Eye (tissue), 1 donor: ENCODE results near the gene DOCK9.

ENCODE experiments used
- DNase-seq: peaks from one replicate; pipeline ENCODE4 v3.0.0-alpha.2; 2015

The DOCK9 gene, protein sequence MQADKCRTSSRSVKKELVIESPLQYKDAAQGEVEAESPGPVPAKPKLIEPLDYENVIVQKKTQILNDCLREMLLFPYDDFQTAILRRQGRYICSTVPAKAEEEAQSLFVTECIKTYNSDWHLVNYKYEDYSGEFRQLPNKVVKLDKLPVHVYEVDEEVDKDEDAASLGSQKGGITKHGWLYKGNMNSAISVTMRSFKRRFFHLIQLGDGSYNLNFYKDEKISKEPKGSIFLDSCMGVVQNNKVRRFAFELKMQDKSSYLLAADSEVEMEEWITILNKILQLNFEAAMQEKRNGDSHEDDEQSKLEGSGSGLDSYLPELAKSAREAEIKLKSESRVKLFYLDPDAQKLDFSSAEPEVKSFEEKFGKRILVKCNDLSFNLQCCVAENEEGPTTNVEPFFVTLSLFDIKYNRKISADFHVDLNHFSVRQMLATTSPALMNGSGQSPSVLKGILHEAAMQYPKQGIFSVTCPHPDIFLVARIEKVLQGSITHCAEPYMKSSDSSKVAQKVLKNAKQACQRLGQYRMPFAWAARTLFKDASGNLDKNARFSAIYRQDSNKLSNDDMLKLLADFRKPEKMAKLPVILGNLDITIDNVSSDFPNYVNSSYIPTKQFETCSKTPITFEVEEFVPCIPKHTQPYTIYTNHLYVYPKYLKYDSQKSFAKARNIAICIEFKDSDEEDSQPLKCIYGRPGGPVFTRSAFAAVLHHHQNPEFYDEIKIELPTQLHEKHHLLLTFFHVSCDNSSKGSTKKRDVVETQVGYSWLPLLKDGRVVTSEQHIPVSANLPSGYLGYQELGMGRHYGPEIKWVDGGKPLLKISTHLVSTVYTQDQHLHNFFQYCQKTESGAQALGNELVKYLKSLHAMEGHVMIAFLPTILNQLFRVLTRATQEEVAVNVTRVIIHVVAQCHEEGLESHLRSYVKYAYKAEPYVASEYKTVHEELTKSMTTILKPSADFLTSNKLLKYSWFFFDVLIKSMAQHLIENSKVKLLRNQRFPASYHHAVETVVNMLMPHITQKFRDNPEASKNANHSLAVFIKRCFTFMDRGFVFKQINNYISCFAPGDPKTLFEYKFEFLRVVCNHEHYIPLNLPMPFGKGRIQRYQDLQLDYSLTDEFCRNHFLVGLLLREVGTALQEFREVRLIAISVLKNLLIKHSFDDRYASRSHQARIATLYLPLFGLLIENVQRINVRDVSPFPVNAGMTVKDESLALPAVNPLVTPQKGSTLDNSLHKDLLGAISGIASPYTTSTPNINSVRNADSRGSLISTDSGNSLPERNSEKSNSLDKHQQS (N-terminal part only)

DNA sequence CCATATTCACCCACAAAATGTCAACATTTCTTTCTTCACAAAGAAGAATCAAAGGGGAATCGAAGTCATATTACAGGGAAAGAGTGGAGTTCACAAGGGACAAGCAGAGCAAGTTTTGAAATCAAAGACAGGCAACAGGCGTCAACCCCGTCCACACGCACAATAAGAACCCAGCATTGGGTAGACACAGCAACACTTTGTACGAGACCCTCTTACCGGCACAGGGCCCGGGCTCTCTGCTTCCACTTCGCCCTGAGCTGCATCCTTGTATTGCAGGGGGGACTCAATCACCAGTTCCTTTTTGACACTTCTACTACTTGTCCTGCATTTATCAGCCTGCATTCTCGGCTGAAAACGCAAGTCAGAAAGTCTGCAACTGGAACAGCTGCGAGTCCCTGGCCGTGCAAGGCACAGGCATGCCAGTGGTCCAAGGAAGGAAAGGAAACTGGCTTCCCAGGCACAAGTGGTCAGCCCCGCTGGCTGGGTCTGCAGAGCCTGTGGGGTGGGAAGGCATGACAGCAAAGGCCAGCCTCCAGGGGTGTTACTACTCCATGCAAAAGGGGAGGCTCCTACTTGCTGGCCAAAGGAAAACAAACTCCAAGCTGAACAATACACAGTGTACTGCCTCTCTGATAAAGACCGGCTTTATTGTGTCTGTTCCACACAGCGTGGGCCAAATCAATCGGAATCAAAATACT lies at the start of gene DOCK9:
Gene DOCK9 (minus strand): TSS at position 497 of the 698 bp plus-strand sequence. CDS start 155 bp downstream, at position 342.
- peak; percentile 64 for DNase-seq

DNA sequence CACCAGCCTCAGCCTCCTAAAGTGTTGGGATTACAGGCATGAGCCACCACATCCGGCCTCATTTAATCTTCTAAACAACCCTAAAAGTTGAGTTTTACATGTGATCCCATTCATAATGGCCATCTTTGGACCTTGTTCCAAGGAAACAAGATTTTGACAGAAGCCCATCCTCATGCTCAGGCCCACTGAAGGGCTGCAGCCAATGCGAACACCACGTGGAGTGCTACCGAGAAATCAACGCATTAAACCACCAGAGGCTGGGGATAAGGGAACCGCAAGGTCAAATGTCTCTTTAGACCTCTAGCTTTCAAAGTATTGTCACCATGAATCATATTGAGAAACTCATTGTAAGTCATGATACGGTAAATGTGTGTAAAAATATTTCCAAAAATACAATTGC lies 49.4 kb upstream of the DOCK9 start:
- DNase-seq, result no peak

DNA sequence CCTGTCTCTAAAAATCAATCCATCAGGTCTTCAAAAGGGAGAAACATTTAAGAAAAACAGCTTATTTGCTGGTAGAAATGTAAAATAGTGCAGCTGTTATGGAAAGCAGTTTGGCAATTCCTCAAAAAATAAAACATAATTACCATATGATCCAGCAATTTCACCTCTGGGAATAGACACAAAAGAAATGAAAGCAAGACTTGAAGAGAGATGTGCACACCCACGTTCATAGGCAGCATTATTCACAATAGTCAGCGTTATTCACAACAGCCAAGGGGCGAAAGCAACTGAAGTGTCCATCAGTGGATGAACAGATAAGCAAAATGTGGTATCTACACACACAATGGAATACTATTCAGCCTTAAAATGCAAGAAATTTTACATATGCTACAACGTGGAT lies 45.1 kb upstream of the DOCK9 start:
- DNase-seq, result no peak

DNA sequence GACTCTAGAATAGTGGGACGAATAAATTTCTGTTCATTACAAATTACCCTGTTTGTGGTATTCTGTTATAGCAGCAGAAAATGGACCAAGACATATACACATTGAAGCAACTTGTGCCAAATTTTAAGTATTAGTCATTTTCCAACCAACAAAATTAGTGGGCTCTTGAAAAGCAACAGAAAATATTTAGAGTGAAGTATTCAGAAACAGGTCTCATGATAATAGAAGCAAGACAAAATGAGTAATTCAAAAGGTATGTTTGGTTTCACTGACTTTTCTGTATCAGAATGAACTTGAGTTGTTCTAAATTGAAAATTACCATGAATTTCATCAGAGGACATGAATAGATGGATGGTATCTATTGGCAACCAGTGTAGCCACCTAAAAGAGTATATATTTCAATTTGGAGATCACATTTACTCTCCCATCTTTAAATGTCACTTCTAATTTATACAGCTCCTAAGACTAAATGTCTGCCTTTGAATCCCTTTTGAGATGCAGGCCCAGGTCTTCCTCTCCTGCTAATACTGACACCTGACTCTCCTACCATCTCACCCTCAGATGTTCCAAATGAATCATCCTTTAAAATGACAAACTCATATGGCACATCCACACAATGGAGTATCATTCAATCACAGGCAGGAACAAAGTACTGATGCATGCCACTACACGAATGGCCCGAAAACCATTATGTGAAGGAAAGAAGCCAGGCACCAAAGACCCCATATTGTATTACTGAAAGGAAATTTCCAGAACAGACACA lies 40.7 kb upstream of the DOCK9 start:
- DNase-seq, result no peak

DNA sequence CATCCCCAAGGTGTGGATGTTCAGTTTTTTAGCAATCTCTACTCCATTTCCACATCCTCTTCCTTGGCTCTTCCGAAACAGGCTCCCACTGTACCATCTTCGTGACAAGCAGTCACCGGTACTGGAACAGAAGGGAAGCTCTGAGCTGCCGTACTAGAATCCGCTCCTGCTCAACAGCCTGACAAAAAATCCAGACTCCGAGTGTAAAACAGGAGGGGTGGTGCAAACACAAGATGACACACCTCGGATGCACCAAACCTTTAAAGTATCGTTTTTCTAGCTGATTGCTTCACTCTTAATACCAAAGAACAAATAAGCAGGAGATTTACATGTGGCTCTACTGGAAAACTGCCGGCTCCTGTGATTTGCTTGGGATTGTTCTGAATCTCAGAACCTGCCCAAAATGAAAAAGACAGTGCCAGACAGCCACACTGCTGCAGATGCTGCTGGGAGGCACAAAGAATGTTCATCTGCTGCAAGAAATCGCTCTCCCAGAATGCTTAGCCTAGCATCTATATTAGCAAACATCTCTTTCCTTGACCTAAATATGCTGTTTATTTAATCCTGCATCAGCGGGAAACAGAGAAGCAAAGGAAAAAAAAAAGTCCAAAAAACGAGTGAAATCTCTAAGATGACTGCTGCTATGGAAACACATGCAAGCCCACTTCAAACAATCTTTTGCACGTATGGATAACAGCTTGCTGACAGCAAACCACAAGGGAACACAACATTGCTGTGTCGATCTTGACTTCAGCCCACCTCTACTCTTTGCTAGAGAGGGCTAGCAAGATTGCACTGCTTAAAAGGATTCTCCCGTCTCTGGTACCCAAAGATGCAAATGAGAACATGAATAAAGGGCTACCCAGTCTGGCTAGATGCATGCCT lies 38.0 kb upstream of the DOCK9 start:
- no peak for DNase-seq

DNA sequence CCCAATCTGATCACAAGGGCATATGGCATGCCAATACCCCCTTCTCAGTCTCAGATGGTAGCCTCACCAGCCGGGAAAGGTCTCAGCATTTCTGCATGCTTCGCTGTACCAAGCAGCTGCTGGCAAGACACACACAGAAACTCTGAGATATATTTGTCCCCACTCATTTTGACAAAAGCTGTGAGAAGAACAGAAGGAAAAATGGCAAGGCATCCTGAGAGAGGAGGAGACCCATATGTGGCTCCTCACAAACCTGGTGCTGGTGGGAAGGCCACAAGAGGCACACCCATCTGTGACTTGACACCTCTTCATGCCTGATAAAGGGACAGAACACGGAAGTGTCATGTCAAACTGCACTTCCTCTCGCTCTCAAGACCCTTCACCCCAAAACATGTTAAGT lies 36.7 kb upstream of the DOCK9 start:
- no peak for DNase-seq

DNA sequence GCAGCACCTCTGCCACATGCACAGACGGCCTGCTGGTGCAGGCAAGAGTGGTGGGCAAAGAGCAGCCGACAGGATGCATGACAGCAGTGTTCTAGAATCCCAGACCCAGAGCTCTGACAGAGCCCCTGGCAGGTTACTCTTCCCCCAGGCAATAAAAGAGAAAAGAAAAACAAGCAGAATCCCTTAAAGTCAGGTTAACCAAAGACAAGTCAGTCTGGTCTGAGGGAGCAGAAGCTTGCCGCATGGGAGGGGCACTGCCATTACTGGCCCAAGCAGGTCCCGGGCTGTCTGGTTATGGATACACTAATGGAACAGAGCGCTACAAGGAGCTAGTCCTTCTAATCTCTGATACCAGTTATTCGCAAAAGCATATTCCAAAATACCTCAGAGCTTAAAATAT lies 36.1 kb upstream of the DOCK9 start:
- no peak for DNase-seq

DNA sequence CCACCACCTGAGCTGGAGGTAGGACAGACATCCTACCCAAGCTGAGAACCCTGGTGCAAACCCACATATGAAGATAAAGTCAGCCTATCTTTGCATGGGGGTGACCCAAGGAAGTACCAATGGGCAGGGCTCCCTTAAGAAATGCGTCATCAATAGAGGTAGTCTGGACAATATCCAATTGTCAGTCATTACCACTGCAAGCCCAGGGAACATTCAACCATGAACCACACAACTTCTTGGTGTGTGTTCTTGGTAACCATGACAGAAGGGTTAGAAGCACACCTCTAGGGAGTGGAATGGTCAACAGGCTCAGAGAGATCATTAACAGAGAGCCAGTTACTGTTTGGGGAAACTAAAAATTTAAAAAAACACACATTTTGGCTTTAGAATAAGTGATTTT lies 34.7 kb upstream of the DOCK9 start:
- DNase-seq, result no peak

DNA sequence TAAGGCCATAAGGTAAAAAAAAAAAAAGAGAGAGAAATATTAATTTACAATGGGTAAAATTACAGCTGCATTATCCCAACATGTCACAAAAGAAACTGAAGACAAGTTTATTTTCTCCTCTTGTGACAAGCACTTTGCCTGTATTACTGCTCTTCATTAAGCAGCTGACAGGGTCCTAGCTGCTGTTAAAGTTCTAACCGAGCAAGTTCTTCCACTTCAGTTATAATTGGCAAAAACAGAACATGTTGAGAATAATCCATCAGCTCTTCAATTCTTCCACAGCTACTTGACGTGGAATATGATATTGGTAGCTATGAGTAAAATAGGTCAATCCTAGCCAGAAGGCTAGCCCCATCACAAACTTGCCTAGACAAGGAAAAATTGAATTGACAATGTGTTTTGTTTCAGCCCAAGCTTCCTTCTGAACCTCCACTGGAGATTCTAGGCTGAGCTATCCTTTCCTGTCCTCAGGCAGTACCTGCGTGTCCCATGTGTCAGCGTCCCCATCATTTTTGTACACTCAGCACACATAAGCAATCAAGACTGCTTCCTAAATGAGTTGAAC lies 32.2 kb upstream of the DOCK9 start:
- DNase-seq, result no peak

DNA sequence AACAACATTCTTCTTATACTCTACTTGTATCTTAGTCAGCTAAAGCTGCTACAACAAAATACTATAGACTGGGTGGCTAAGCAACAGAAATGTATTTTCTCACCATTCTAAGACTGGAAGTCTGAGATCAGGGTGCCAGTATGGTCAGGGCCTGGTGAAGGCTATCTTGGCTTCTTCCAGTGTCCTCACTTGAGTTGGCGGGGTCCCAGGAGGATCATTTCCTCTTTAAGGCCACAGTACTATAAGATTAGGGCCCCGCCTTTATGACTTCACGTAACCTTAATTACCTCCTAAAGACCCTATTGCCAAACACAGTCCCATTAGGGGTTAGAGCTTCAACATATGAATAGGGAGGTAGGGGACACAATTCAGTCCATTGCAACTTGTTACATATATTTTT lies 30.7 kb upstream of the DOCK9 start:
- no peak for DNase-seq

DNA sequence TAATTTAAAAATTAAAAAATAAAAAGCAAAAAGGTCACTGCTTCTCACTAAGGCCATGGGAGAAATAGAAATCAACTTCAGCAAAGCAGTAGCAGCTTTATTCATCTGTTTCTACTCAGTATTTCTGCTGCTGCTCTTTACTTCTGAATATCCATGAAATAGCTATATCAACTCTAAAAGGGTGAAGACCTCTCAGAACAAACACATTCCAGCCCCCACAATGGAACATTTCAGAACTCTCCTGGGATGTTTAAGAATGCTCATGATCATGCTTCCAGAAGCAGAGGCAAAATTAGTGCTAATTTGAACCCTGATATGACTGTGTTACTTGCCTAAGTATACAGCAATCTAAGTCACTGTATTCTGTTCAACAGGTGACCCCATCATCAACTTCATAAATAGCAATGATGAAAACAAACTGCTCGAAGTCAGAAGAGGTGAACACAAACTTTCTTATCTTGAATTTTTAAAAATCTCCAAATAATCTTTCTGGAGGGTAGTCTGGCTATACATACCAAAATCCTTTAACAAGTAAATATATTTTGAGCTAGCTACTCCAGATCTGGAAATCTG lies 29.6 kb upstream of the DOCK9 start:
- DNase-seq, result no peak

DNA sequence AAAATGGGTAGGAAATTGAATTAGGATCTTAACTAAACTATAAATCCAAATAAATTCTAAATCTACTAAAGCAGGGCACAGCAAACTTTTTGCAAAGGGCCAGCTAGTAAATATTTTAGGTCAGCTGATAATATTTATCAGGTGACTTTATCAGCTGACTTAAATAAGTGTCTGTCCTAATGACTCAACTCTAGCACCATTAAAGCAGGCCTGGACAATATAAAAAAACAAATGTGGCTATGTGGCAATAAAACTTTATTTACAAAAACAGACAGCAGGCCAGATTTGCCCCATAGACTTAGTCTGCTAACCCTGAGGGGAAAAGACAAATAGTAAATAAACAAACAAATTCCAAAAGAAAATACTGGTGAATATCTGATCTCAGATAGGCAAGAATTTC lies 27.7 kb upstream of the DOCK9 start:
- no peak for DNase-seq

DNA sequence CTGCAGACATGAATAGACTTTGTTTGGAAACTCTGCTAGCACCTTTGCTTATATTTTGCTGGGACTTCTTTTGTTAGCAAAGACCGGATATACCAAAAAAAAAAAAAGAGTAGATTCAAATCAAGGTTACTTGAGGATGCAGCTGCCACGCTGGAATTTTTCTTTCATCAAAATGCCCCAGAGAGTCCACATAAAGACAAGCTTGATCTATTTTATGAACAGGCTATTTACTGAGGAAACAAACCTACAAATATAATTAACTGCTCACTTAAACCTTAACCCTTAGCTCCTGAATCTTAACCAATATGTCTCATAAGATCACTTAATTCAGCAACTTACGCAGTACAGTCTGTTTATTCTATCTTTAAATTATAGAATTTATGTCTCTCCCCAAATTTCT lies 27.1 kb upstream of the DOCK9 start:
- DNase-seq, result no peak

DNA sequence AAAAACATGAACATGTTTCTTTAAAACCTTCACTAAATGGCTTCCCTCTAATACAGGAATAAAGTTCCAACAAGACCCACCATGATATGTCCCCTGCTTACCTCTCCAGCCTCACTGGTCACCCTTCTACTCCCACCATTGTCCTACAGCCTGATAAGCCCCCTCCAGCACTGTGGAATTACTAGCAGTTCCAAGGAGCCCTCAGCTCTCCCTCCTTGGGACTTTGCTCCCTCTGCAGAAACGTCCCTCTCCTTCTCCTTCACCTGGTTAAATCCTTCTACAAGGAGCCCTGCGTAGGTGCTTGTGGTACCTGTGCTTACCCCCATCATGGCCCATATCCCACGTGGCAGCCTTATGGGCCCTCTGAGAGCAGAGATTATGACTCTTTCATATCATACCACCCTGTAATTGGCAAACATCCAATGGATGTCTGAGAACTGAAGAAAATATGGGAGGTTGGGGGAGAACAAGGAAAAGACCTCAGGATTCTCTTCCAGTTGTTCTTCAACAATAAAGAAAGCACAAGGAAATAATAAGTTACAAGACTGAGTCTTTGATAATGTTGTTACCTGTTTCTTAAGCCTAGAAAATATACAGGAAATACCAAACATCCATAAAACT lies 26.1 kb upstream of the DOCK9 start:
- no peak for DNase-seq

DNA sequence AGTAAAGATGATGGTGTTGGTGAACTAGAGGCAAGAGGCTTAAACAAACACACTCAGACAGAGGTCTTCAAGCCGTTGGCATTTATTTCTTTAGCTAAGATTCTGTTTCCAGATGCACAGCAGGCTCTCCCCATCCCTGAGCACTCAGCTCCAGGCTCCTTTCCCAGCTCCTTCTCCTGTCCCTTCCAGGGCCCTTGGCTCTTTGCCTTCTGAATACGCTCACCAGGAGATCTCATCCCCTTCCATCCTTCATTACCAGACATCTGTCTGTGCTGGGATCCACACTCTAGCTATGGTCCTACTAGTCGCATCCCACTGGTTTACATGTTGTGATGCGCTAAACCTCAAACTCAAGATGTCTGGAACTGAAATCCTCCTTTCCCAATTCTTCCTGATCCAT lies 25.3 kb upstream of the DOCK9 start:
- DNase-seq, result no peak

DNA sequence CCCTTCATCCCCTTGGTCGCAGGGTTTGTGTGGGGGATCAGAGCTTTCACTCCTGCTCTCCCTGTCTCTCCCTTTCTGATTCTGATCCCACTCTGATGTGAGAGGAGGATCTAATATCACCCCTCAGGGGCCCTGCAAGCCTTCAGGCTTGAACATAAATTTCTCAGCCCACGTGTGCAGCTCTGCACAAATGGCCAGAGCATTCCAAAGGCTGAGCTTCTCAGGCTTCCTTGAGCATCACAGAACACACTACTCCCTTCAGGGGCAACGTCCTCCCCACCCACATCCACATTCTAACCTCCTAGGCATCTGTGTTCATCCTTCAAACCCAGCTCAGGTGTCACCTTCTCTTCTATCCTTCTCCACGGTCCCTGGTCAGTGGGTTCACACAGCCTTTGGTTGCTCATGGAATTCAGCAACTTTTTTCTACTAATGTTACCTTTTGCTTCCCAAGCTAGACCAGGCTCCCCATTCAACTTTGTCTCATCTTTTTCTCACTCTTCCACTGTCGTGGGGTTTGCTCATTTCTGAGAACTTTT lies 24.4 kb upstream of the DOCK9 start:
- DNase-seq, result no peak

DNA sequence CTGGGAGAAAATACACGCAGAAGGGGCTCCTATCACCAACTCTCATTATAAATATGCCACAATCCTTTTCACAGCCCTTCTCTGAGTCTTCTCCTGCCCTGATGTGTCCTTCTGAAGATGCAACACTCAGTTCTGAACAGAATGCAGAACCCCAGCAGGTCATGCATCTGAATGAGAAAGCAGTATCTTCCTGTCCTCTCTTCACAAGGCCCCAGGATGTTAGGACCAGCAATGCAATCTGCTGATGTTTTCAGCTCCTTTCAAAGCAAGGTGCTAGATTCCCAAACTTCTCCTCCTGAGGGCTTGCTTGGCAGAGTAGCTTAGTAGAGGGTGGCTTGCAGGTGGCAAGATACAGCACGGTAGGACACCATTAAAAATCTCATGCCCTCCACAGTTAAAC lies 22.3 kb upstream of the DOCK9 start:
- no peak for DNase-seq

DNA sequence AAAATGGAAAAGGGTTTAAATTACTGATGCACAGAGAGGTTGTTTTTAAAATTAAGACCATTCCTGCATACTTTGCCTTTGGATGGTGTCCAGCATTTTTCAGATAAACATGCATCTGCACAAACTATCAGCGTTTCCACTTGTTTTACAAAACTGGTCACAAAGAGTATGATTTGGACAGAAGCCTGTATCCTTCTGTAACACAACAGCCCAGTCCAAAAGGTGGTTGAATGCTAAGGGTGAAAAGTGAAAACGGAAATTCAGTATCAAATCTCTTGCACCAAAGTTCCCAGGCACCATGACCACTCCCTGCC lies 21.7 kb upstream of the DOCK9 start:
- DNase-seq, result no peak

DNA sequence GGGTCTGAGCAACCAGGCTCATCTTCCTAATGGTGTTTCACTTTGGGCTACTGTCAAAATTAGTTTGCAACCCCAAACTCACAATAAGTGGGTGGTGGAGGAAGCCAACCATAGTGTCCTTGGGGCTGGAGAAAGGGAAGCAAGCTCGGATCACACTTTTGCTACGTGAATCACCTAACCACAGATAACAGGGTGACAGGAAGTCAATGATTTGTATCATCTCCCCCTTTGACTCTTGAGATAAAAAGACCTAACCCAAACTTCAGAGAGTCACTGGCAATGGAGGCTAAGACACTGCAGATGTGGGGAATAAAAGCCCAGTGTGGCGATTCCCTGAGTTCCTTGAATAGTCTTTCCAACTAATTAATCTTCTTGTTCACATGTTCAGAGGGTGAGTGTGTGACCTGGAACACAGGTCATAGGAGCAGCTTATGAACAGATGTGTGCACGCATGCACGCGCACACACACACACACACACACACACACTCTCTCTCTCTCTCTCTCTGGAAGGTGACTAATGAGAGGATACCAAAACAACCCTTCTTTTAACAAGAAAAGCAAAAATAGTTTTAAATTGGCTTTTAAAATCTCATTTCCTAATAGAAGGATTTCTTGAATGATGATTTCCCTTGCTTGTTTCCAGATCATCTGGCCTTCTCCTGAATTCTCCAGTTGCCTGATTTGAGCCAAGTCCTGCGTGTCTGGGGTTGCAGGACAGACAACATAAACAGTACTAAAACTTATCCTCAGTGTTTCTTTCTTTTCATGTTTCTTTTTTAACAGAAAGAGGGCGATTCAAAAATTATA lies 21.2 kb upstream of the DOCK9 start:
- no peak for DNase-seq
